KMS-11 (cell line): ENCODE data around the gene IL32.
"Not testable (repeated sequence)": the region's sequence is repeated elsewhere in the genome, so short reads cannot be mapped to it uniquely, and the experiment has no call there.

ENCODE experiments used
- H2AFZ ChIP-seq: fragments of 200-600 bp; sonication (generic); 2 replicates; pipeline ENCODE4 v1.6.1; 2016; ENCODE audit warnings: antibody characterized with exemption, mixed run types, low read depth
- H3K27ac ChIP-seq: fragments of 200-600 bp; sonication (generic); 2 replicates; pipeline ENCODE4 v1.6.1; 2016; ENCODE audit warnings: mild to moderate bottlenecking, mixed run types
- H3K27me3 ChIP-seq: fragments of 200-600 bp; sonication (generic); 2 replicates; pipeline ENCODE4 v1.6.1; 2017; ENCODE audit warnings: mild to moderate bottlenecking, low read depth, mixed run types, moderate library complexity; ENCODE audit not compliant: insufficient read depth
- H3K36me3 ChIP-seq: fragments of 200-600 bp; sonication (generic); 2 replicates; pipeline ENCODE4 v1.6.1; 2017; ENCODE audit warnings: mild to moderate bottlenecking, mixed run types; ENCODE audit not compliant: insufficient read depth
- H3K4me1 ChIP-seq: fragments of 200-600 bp; sonication (generic); 2 replicates; pipeline ENCODE4 v1.6.1; 2016; ENCODE audit warnings: mild to moderate bottlenecking, low read depth, mixed run types; ENCODE audit not compliant: poor library complexity, severe bottlenecking
- H3K4me2 ChIP-seq: fragments of 200-600 bp; sonication (generic); 2 replicates; pipeline ENCODE4 v1.7.0; 2016; ENCODE audit warnings: mild to moderate bottlenecking, mixed run types
- H3K4me3 ChIP-seq: fragments of 200-600 bp; sonication (generic); IDR thresholded peaks from 2 replicates; pipeline ENCODE4 v1.6.1; 2017; ENCODE audit warnings: low read depth, low read length, mixed read lengths; ENCODE audit not compliant: insufficient read depth
- H3K79me2 ChIP-seq: fragments of 200-600 bp; sonication (generic); 2 replicates; pipeline ENCODE4 v1.6.1; 2016; ENCODE audit warnings: low read depth, mixed run types; ENCODE audit not compliant: insufficient read depth
- H3K9ac ChIP-seq: fragments of 200-600 bp; sonication (generic); 2 replicates; pipeline ENCODE4 v1.6.1; 2016; ENCODE audit warnings: mild to moderate bottlenecking, mixed run types
- H4K20me1 ChIP-seq: fragments of 200-600 bp; sonication (generic); 2 replicates; pipeline ENCODE4 v1.6.1; 2016; ENCODE audit warnings: mild to moderate bottlenecking, mixed run types; ENCODE audit not compliant: insufficient read depth
- TF ChIP-seq, protein P1 (sequence below): fragments of 200-600 bp; sonication (generic); conservative IDR thresholded peaks from 2 replicates; pipeline ENCODE4 v1.6.1; 2017; ENCODE audit warnings: low read depth, mild to moderate bottlenecking, antibody characterized with exemption, low read length, moderate library complexity, mixed read lengths

Gene IL32

DNA sequence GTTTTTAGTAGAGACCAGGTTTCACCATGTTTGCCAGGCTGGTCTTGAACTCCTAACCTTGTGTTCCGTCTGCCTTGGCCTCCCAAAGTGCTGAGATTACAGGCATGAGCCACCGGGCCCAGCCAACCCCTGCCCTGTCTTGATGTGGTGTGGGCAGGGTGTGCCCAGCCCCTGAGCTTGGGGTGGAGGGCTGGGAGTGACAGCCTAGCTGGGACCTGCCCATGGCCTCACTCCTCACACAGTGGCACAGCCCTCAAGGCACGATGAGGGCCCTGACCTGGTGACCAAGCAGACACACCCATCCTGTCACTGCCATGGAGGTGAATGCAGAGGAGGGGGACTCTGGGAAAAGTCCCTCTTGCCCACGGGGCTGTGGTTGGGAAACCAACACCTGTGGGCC, 3.0 kb downstream of the IL32 start:
- Histone ChIP-seq H3K27ac (no peak overlapping the region), H3K79me2 (no peaks in the 10 kb centered on the region), H3K27me3 (0 out of 2 replicates have a peak, but pooled peaks cover 1% of the 10 kb centered on the region), H3K36me3 (no peaks in the 10 kb centered on the region), H2AFZ (no peak overlapping the region), H3K4me2 (no peak overlapping the region), H4K20me1 (no peaks in the 10 kb centered on the region), H3K4me1 (peaks cover 8% of the 10 kb centered on the region), H3K4me3 (no peak overlapping the region), H3K9ac (no peak overlapping the region)
- TF ChIP-seq, protein P1, sequence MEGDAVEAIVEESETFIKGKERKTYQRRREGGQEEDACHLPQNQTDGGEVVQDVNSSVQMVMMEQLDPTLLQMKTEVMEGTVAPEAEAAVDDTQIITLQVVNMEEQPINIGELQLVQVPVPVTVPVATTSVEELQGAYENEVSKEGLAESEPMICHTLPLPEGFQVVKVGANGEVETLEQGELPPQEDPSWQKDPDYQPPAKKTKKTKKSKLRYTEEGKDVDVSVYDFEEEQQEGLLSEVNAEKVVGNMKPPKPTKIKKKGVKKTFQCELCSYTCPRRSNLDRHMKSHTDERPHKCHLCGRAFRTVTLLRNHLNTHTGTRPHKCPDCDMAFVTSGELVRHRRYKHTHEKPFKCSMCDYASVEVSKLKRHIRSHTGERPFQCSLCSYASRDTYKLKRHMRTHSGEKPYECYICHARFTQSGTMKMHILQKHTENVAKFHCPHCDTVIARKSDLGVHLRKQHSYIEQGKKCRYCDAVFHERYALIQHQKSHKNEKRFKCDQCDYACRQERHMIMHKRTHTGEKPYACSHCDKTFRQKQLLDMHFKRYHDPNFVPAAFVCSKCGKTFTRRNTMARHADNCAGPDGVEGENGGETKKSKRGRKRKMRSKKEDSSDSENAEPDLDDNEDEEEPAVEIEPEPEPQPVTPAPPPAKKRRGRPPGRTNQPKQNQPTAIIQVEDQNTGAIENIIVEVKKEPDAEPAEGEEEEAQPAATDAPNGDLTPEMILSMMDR, result no peak

DNA sequence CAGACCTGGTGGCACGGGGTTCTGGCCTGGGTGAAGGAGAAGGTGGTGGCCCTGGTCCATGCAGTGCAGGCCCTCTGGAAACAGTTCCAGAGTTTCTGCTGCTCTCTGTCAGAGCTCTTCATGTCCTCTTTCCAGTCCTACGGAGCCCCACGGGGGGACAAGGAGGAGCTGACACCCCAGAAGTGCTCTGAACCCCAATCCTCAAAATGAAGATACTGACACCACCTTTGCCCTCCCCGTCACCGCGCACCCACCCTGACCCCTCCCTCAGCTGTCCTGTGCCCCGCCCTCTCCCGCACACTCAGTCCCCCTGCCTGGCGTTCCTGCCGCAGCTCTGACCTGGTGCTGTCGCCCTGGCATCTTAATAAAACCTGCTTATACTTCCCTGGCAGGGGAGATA, 3.7 kb downstream of the IL32 start:
- not testable (repeated sequence) for H3K4me3 ChIP-seq, H3K27ac ChIP-seq, H2AFZ ChIP-seq, H3K9ac ChIP-seq, H4K20me1 ChIP-seq, H3K79me2 ChIP-seq, H3K4me1 ChIP-seq, H3K36me3 ChIP-seq, H3K27me3 ChIP-seq, H3K4me2 ChIP-seq

DNA sequence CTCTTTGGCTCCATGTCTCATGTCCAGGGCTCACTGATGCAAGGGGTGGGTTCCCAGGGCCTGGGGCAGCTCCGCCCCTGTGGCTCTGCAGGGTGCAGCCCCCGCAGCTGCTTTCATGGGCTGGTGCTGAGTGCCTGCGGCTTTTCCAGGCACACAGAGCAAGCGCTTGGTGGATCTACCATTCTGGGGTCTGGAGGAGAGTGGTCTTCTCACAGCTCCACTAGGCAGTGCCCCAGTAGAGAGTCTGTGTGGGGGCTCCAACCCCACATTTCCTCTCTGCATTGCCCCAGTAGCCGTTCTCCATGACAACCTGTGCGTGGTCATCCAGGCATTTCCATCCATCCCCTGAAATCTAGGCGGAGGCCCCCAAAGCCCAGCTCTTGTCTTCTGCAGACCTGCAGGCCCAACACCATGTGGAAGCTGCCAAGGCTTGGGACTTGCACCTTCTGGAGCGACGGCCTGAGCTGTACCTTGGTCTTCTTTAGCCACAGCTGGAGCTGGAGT, 5.2 kb downstream of the IL32 start:
- no peak overlapping the region for H3K9ac ChIP-seq
- no peak overlapping the region for H3K4me3 ChIP-seq
- no peak overlapping the region for H3K4me2 ChIP-seq

GRCh38 chr16:3071655-3072054, 6.2 kb downstream of the IL32 start:
- Histone ChIP-seq H3K36me3 (no peaks in the 10 kb centered on the region), H3K9ac (no peak overlapping the region), H3K79me2 (no peaks in the 10 kb centered on the region), H2AFZ (no peak overlapping the region), H4K20me1 (no peaks in the 10 kb centered on the region), H3K4me2 (no peak overlapping the region), H3K27me3 (peaks cover 4% of the 10 kb centered on the region; the same call in 1 of the 2 replicates), H3K4me1 (peaks cover 12% of the 10 kb centered on the region), H3K27ac (no peak overlapping the region), H3K4me3 (no peak overlapping the region)
- TF ChIP-seq, protein P1, result no peak

More for the DNA sequence above, 5.2 kb downstream of the IL32 start:
- Histone ChIP-seq H3K27ac (no peak overlapping the region), H3K79me2 (no peaks in the 10 kb centered on the region), H3K36me3 (no peaks in the 10 kb centered on the region), H2AFZ (no peak overlapping the region), H3K27me3 (peaks cover 4% of the 10 kb centered on the region; the same call in 1 of the 2 replicates), H3K4me1 (peaks cover 13% of the 10 kb centered on the region), H4K20me1 (no peaks in the 10 kb centered on the region)
- TF ChIP-seq, protein P1, result no peak

- H3K9ac ChIP-seq, H3K27ac ChIP-seq, H3K4me3 ChIP-seq, H3K36me3 ChIP-seq, H3K27me3 ChIP-seq, H3K4me2 ChIP-seq, H3K79me2 ChIP-seq, H4K20me1 ChIP-seq, H2AFZ ChIP-seq: not testable (repeated sequence)
- H3K4me1 ChIP-seq, result peaks cover 12% of the 10 kb centered on the region
These were observed 6.7 kb downstream of the IL32 start for GRCh38 chr16:3072148-3072547.

- H3K79me2 ChIP-seq, H2AFZ ChIP-seq, H4K20me1 ChIP-seq, H3K27ac ChIP-seq, H3K4me3 ChIP-seq, H3K9ac ChIP-seq, H3K4me2 ChIP-seq, H3K36me3 ChIP-seq: not testable (repeated sequence)
- H3K27me3 ChIP-seq, result peaks cover 15% of the 10 kb centered on the region; the same call in 1 of the 2 replicates
- peaks cover 12% of the 10 kb centered on the region for H3K4me1 ChIP-seq
These were observed 7.3 kb downstream of the IL32 start for GRCh38 chr16:3072576-3073263.
